ENCODE measurements around the gene EIF3I. TPM values are rescaled to one million over a fixed set of nuclear protein-coding genes. Genes with fewer than 3 reads are reported as not detected.

The EIF3I gene
- polyA plus RNA-seq, 2 of the 4 experiments (the other 2 are of a cell fraction) = 300 to 318 TPM

GRCh38 chr1:32197837-32198236 lies 24.4 kb upstream of the EIF3I start:
- FAIRE-seq (no peak), ATAC-seq (no peak)

GRCh38 chr1:32198237-32199042 lies 23.8 kb upstream of the EIF3I start:
- DNase-seq (ENCODE audit: low read depth in 1 of 2, low spot score in 1 of 2) (no peak), ATAC-seq (peak; percentile 1 to 2; a peak in 1 of 6 replicates), FAIRE-seq (no peak)
- TF ChIP-seq ZSCAN20 (CRISPR knock-in tag; IDR thresholded peaks at IDR 0.05) = no peak
- TF ChIP-seq MAZ (IDR thresholded peaks at IDR 0.05; ENCODE audit: borderline replicate concordance, low read depth, low read length) = no peak
- TF ChIP-seq POLR2AphosphoS2 (conservative IDR thresholded peaks at IDR 0.05; ENCODE audit: low read length) = peak; percentile 55; the same call in 1 of the 2 replicates
- peak in 1 of 2 experiments; percentile 34; a peak in 1 of 5 replicates for TF ChIP-seq JUN (IDR thresholded peaks at IDR 0.05)
- 0 out of 3 replicates have a peak, but pooled peaks cover 5% of the 10 kb centered on the region for H3K4me1 ChIP-seq
- H3K9me3 ChIP-seq = no peaks in the 10 kb centered on the region
- no peak overlapping the region for H3K27ac ChIP-seq
- CTCF ChIA-PET = interaction anchor here (0.6 to 1.6 kb wide), 2 partner anchors 17 to 86 kb away, joined by 3 to 6 read pairs; no protein-coding TSS in a partner anchor
- POLR2A ChIA-PET = interaction anchor here (0.6 to 2.6 kb wide), 2 partner anchors 19 to 99 kb away, joined by 3 to 16 read pairs; partner anchors contain the start of gene TXLNA
- no peak overlapping the region for H3K4me3 ChIP-seq
- WGBS (ENCODE audit: missing lambda C conversion rate) = 72% methylated on average over 2 of the region's 3 CpGs
- no peak overlapping the region for H3K4me2 ChIP-seq

More at GRCh38 chr1:32197837-32198236, 24.4 kb upstream of the EIF3I start:
- H3K27ac ChIP-seq = no peak overlapping the region
- no peak for DNase-seq (ENCODE audit: low read depth in 1 of 2, low spot score in 1 of 2)
- H3K4me3 ChIP-seq = no peak overlapping the region
- no peak overlapping the region for H3K4me2 ChIP-seq
- no peaks in the 10 kb centered on the region for H3K9me3 ChIP-seq
- CTCF ChIA-PET = interaction anchor here (1.6 kb wide), 1 partner anchor 18 kb away, joined by 6 read pairs; no protein-coding TSS in a partner anchor
- WGBS (ENCODE audit: missing lambda C conversion rate) = 79% methylated on average over 5 of the region's 6 CpGs
- TF ChIP-seq RFX5 (IDR thresholded peaks at IDR 0.05) = no peak
- TF ChIP-seq FOSL2 (IDR thresholded peaks at IDR 0.05) = no peak
- TF ChIP-seq FOSL2 (CRISPR knock-in tag; IDR thresholded peaks at IDR 0.05) = no peak
- TF ChIP-seq ZNF302 (CRISPR knock-in tag; IDR thresholded peaks at IDR 0.05) = no peak
- 0 out of 3 replicates have a peak, but pooled peaks cover 5% of the 10 kb centered on the region for H3K4me1 ChIP-seq
- POLR2A ChIA-PET = interaction anchor here (0.6 to 0.8 kb wide), 2 partner anchors 18 to 99 kb away, joined by 3 to 4 read pairs; partner anchors contain the start of gene TXLNA

GRCh38 chr1:32199043-32199716 lies 23.0 kb upstream of the EIF3I start:
- no peak for DNase-seq (ENCODE audit: low read depth in 1 of 2, low spot score in 1 of 2)
- Histone ChIP-seq H3K4me1 (0 out of 3 replicates have a peak, but pooled peaks cover 5% of the 10 kb centered on the region), H3K9me3 (no peaks in the 10 kb centered on the region), H3K27ac (no peak overlapping the region; a peak in 1 of 6 replicates), H3K4me2 (no peak overlapping the region), H3K4me3 (no peak overlapping the region)
- ChIA-PET POLR2A (interaction anchor here (2.6 kb wide), 1 partner anchor 19 kb away, joined by 16 read pairs; the partner anchor contains the start of gene TXLNA), CTCF (interaction anchor here (0.6 to 1.6 kb wide), 2 partner anchors 17 to 87 kb away, joined by 3 to 6 read pairs; no protein-coding TSS in a partner anchor)
- 90% methylated on average over 4 of the region's 4 CpGs for WGBS (ENCODE audit: missing lambda C conversion rate)
- TF ChIP-seq, protein P1, sequence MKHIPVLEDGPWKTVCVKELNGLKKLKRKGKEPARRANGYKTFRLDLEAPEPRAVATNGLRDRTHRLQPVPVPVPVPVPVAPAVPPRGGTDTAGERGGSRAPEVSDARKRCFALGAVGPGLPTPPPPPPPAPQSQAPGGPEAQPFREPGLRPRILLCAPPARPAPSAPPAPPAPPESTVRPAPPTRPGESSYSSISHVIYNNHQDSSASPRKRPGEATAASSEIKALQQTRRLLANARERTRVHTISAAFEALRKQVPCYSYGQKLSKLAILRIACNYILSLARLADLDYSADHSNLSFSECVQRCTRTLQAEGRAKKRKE (CRISPR knock-in tag; IDR thresholded peaks at IDR 0.05; ENCODE audit: low read depth) = no peak
- TF ChIP-seq RAD21 (conservative IDR thresholded peaks at IDR 0.05 in 1 of 2, IDR thresholded peaks at IDR 0.05 in 1 of 2) = no peak
- no peak for TF ChIP-seq MAX (IDR thresholded peaks at IDR 0.05)
- TF ChIP-seq KDM5A (IDR thresholded peaks at IDR 0.05) = no peak
- TF ChIP-seq NFE2L2 (conservative IDR thresholded peaks at IDR 0.05; ENCODE audit: low read length) = no peak
- no peak for TF ChIP-seq TP53 (CRISPR knock-in tag; IDR thresholded peaks at IDR 0.05)
- no peak for TF ChIP-seq GATA3 (IDR thresholded peaks at IDR 0.05; ENCODE audit: borderline replicate concordance)
- no peak for TF ChIP-seq MYC (IDR thresholded peaks at IDR 0.05; ENCODE audit: borderline replicate concordance, low read length)
- TF ChIP-seq EHF (CRISPR knock-in tag; IDR thresholded peaks at IDR 0.05) = no peak
- TF ChIP-seq RNF2 (IDR thresholded peaks at IDR 0.05; ENCODE audit: borderline replicate concordance, low read depth) = no peak
- no peak for TF ChIP-seq MAFK (IDR thresholded peaks at IDR 0.05; ENCODE audit: partially characterized antibody)
- no peak for TF ChIP-seq KDM1A (IDR thresholded peaks at IDR 0.05; ENCODE audit: low read depth)
- no peak for TF ChIP-seq ZSCAN20 (CRISPR knock-in tag; IDR thresholded peaks at IDR 0.05)
- no peak for TF ChIP-seq HEYL (CRISPR knock-in tag; IDR thresholded peaks at IDR 0.05)
- TF ChIP-seq ELK1 (IDR thresholded peaks at IDR 0.05; ENCODE audit: low read depth, low read length) = no peak
- no peak for TF ChIP-seq HMGXB4 (CRISPR knock-in tag; IDR thresholded peaks at IDR 0.05; ENCODE audit: borderline replicate concordance)
- no peak for FAIRE-seq
- ATAC-seq = peak; percentile 1 to 2; a peak in 1 of 6 replicates

Data from A549 (cell line).